OCI-LY3 (cell line): ENCODE measurements around the gene SPRY1.

Experiments
- H2AFZ ChIP-seq: fragments of 200-600, 300-600 bp; shearing (Covaris generic); 2 replicates; pipeline ENCODE4 v1.6.0; 2014; ENCODE audit warnings: antibody characterized with exemption, low read depth, low read length
- H3K27ac ChIP-seq: fragments of 200-600, 300-600 bp; sonication (generic); 2 replicates; pipeline ENCODE4 v1.5.1; 2014; ENCODE audit warnings: mild to moderate bottlenecking, low read length, moderate library complexity, mixed read lengths
- H3K27me3 ChIP-seq: fragments of 200-600, 300-600 bp; sonication (generic); 2 replicates; pipeline ENCODE4 v1.6.1; 2014; ENCODE audit warnings: low read depth, low read length, mixed read lengths
- H3K36me3 ChIP-seq: fragments of 200-600, 300-600 bp; sonication (generic); replicated peaks from 2 replicates; pipeline ENCODE3; 2014; ENCODE audit warnings: low read depth, low read length, mixed read lengths
- H3K4me1 ChIP-seq: fragments of 300-600, 200-600 bp; sonication (generic); 2 replicates; pipeline ENCODE4 v1.6.1; 2014; ENCODE audit warnings: low read length, mixed read lengths
- H3K4me2 ChIP-seq: fragments of 200-600, 300-600 bp; sonication (generic); 2 replicates; pipeline ENCODE4 v1.6.1; 2014; ENCODE audit warnings: low read length, mixed read lengths
- H3K4me3 ChIP-seq: fragments of 300-600, 200-600 bp; sonication (generic); 2 replicates; pipeline ENCODE4 v1.5.1; 2014; ENCODE audit warnings: antibody characterized with exemption, mild to moderate bottlenecking, low read length, moderate library complexity
- H3K79me2 ChIP-seq: fragments of 300-600, 200-600 bp; shearing (Covaris generic); 2 replicates; pipeline ENCODE4 v1.6.1; 2014; ENCODE audit warnings: mild to moderate bottlenecking, low read length, mixed read lengths
- H3K9ac ChIP-seq: fragments of 300-600, 200-600 bp; shearing (Covaris generic); 2 replicates; pipeline ENCODE4 v1.6.0; 2014; ENCODE audit warnings: mild to moderate bottlenecking, low read length, moderate library complexity
- H3K9me3 ChIP-seq: fragments of 200-600, 300-600 bp; shearing (Covaris generic); 2 replicates; pipeline ENCODE4 v1.6.1; 2014; ENCODE audit warnings: low read length, mixed read lengths; ENCODE audit not compliant: insufficient read depth
- H4K20me1 ChIP-seq: fragments of 200-600, 300-600 bp; sonication (generic); 2 replicates; pipeline ENCODE4 v1.6.1; 2016; ENCODE audit warnings: low read length, mixed read lengths; ENCODE audit not compliant: insufficient read depth
- EZH2phosphoT487 ChIP-seq: fragments of 200-600 bp; shearing (Covaris generic); IDR thresholded peaks from 2 replicates; pipeline ENCODE4 v1.6.1; 2018; ENCODE audit warnings: antibody characterized with exemption, mixed run types, low read depth
- TF ChIP-seq, protein P1 (sequence below): fragments of 200-600, 300-600 bp; sonication (generic); IDR thresholded peaks from 2 replicates; pipeline ENCODE4 v1.5.1; 2014; ENCODE audit warnings: antibody characterized with exemption, low read length, low read depth

The SPRY1 gene

DNA sequence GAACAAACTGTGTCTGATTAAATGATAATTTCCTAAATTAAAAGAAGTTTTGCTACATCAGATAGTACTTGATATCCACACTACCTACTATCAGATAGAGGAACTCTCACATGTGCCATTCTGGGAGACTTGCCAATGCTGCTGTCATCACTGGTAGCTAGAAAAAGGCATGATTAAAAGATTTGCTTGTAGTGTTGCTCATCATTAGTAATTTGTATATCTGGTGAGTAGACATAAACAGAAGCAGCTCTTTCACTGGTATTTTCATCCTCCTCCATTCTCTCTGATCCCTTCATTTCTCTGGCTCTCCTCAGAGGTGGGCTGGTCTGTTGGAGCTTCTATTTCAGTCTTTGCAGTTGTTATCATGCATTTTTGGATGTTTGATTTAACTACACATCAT, 56.0 kb downstream of the SPRY1 start:
- H3K9ac ChIP-seq, result no peak overlapping the region
- H3K4me1 ChIP-seq, result peaks cover 23% of the 10 kb centered on the region

DNA sequence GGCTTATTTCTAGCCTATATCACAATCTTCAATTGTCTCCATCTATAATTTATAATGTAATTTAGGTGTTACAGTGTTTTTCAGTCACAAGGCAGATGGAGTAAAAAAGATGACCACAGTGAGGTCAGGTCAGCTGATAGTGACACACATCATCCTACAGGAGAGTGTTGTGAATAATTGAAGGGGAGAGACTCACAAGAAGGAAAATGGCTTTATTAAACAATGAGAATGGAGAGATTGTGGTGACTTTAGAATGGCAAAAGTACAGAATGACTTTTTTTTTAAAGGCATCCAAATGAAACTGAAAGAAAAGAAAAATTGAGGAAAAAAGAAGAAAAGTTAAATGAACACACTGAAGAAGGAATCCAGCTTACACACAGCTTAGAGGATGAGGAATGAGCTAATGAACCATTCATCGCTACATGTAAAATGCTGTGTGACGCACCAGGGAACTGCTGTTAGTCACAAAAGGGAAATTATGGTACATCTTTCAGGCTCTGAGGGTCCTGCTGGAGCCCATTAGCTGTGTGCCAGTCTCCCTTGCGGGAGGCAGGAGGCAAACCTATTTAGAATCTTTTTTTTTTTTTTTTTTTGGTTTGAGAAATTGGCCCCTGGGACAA, 56.6 kb downstream of the SPRY1 start:
- Histone ChIP-seq H3K4me3 (no peak overlapping the region), H3K4me1 (peaks cover 23% of the 10 kb centered on the region), H4K20me1 (no peaks in the 10 kb centered on the region), H3K4me2 (no peak overlapping the region), H3K27ac (no peak overlapping the region), H3K79me2 (no peaks in the 10 kb centered on the region), H3K27me3 (peaks cover 39% of the 10 kb centered on the region), H3K36me3 (no peaks in the 10 kb centered on the region), H3K9me3 (no peaks in the 10 kb centered on the region), H3K9ac (no peak overlapping the region), H2AFZ (no peak overlapping the region)
- no peak for TF ChIP-seq EZH2phosphoT487
- TF ChIP-seq, protein P1, sequence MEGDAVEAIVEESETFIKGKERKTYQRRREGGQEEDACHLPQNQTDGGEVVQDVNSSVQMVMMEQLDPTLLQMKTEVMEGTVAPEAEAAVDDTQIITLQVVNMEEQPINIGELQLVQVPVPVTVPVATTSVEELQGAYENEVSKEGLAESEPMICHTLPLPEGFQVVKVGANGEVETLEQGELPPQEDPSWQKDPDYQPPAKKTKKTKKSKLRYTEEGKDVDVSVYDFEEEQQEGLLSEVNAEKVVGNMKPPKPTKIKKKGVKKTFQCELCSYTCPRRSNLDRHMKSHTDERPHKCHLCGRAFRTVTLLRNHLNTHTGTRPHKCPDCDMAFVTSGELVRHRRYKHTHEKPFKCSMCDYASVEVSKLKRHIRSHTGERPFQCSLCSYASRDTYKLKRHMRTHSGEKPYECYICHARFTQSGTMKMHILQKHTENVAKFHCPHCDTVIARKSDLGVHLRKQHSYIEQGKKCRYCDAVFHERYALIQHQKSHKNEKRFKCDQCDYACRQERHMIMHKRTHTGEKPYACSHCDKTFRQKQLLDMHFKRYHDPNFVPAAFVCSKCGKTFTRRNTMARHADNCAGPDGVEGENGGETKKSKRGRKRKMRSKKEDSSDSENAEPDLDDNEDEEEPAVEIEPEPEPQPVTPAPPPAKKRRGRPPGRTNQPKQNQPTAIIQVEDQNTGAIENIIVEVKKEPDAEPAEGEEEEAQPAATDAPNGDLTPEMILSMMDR, result no peak

More for the DNA sequence above, 56.0 kb downstream of the SPRY1 start:
- TF ChIP-seq EZH2phosphoT487, result no peak
- TF ChIP-seq, protein P1, result no peak
- H3K36me3 ChIP-seq, result no peaks in the 10 kb centered on the region
- no peaks in the 10 kb centered on the region for H4K20me1 ChIP-seq
- H3K4me3 ChIP-seq, result no peak overlapping the region
- H3K27ac ChIP-seq, result no peak overlapping the region
- peaks cover 39% of the 10 kb centered on the region for H3K27me3 ChIP-seq
- H3K4me2 ChIP-seq, result no peak overlapping the region
- no peaks in the 10 kb centered on the region for H3K9me3 ChIP-seq
- no peak overlapping the region for H2AFZ ChIP-seq
- H3K79me2 ChIP-seq, result no peaks in the 10 kb centered on the region
